Activated T-cell treated with anti-CD3 and anti-CD28 coated beads for 1 hour (primary cell): Measurements from ENCODE around the gene DTX3L.

Experiments
- DNase-seq: peaks from one replicate; pipeline ENCODE4 v3.0.0-alpha.2; 2020; ENCODE audit warnings: low read depth

Gene DTX3L

DNA sequence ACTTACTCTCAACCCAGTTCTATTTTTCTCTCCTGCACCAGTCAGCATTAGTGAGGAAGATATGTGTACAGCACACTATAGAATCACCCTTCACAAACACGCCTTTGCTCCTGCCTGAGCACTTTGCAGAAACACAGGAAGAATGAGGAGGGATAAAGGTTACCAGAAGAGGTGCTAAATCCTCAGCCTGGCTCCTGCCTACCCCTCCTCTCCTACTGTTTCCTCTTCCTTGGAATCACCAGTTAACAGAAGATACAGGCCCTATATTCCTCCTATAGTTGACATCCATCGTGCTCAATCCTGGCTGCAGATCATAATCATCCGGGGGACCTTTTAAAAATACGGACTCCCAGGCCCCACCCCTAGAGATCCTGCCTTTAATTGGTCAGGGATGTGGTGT is 42.2 kb downstream of the DTX3L start:
- no peak for DNase-seq

DNA sequence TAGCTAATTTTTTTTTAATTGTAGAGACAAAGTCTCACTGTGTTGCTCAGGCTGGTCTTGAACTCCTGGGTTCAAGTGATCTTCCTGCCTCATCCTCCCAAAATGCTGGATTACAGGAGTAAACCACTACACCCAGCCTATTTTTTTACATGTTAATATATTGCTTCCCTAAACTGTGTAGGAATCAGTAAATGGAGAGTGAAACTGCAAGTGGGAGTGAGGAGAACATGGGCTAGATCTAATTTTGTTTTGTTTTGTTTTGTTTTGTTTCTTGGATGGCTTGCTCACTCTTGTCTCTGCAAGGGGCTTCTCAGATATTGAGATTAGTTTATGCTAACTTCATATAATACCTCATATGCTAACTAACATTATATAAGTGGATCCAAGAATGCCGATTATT is 44.8 kb downstream of the DTX3L start:
- no peak for DNase-seq

DNA sequence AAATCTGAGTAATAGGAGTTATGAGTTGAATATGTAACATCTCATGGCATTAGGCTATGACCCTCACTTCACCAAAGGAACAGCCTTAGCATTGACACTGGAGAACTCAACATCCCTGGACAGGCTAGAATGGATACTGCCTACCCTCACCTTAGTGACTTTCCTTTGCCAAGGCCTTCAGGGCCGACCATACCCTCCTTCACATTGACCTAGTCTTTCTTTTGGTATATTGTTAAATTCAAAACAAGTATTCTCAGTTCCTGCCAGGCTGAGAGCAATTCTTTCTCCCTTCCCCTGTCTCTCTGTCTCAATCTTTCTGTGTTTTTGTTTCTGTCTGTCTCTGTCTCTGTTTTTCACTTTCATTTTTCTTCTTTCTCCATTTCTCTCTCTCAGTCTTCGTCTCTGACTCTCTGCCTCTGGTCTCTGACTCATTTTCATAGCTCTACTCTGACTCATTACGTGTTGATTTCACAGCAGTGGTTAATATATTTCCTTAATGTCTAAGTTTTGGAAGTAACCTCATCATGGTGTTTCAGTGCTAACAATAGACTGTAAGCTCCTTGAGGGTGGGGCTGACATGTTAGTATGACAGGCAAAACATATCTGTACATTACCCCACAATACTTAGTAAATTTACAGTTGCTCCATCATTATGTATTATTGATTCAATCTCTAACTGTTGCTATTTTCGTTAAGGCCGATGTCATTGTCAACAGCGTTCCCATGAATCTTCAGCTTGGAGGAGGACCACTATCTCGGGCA is 45.8 kb downstream of the DTX3L start:
- no peak for DNase-seq

DNA sequence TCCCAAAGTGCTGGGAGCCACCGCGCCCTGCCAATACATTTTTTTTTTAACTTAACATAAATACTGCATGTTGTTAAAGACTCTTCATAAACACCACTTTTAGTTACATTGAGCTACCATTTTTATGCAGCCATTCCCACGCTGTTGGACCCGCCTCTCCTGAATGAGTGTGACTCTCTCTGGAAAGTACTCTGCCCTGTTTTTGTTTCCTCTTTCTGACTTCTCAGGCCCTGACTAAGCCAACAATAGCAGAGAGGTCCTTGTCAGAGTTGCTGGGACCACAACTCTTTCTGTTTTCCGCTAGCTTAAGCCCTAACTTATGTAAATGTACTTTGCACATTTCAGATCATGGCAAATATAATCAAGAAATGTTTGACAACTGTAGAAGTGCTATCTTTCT is 48.6 kb downstream of the DTX3L start:
- DNase-seq: no peak

DNA sequence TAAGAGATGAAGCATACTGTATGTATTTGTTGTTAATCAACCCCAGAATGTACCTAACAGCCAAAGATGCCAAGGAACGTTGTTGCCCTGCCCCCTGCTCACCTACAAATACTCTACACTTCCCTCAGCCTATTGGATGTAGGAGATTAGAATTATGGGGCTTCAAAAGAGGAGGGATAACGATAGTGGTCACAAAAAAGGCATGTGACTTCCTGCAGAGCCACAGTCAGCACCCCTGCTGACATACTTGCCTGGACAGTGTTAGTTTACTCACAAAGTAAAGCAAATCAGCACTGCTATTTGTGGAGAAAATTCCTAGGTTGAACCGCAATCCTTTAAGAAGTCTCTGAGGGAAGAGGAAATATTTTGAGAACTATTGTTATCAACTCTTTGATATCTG is 51.2 kb downstream of the DTX3L start:
- DNase-seq: no peak

DNA sequence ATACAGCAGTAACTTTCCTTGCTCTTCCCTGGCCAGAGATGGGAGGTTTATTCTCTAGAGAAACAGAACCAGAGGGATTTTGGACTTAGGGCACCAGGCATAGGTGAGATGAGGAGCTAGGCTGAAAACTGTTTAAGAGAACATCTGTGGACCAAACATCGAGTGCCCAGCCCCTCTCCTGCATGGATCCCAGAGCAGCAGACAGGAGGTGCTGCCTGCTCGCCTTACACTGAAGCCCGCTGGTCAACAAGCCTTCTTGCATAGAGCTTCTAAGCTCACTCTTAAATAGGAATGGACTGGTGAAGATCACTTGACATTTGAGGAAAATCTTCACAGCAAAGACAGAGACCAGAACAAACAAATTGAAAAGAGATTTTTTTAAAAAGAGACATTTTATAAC is 54.5 kb downstream of the DTX3L start:
- no peak for DNase-seq

DNA sequence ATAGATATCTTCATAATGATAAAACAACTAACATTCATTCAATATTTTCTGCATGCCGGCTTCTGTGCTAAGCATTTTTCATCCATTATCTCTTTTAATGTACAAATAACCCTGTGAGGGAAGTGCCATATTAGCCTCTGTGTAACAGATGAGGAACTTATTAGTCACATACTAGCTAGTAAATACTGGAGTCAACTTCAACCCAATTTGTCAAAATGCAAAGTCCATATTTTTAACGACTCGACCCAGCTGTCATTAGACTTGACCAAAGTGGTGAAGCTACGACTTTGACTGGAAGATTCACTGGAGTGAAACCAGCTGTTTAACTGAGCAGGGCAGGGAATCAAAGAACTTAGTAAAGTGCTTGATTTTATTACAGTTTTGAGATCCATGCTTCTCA is 54.9 kb downstream of the DTX3L start:
- DNase-seq: no peak

DNA sequence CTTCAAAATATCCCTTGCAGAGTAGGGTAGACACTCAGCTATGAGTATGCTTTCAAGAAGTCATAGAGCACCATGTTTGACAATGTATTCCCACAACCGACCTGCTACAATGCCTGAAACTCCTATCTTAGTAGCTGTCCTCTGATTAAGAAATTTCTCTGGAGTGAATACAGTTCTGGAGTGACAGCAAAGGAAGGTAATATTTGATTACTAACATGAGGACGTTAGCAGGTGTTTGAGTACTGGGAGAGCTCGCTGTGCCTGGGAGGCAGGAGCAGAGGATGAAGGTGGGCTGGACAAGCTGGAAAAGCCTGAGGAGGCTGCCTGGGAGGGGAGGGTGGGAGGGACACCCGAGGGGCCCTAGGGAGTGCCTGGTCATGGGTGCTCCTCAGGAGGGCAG is 56.3 kb downstream of the DTX3L start:
- DNase-seq: no peak

DNA sequence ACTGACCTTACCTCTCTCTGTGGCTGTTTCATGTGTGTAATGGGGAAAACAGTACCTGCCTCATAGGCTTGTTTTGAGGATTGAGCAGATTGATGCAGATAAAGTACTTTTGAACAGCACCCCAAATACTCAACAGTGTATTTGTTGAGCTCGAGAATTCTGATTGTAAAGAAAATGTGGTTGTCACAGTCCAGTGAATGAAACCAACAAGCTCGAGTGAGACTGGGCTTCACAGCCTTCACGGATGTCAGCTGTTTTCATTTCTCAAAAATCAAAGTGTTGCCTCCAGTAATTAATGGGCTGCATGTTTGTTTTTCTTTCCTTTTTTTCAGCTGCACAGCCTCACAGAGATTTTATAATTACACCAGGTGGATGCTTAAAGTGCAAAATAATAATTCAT is 57.0 kb downstream of the DTX3L start:
- DNase-seq: no peak

DNA sequence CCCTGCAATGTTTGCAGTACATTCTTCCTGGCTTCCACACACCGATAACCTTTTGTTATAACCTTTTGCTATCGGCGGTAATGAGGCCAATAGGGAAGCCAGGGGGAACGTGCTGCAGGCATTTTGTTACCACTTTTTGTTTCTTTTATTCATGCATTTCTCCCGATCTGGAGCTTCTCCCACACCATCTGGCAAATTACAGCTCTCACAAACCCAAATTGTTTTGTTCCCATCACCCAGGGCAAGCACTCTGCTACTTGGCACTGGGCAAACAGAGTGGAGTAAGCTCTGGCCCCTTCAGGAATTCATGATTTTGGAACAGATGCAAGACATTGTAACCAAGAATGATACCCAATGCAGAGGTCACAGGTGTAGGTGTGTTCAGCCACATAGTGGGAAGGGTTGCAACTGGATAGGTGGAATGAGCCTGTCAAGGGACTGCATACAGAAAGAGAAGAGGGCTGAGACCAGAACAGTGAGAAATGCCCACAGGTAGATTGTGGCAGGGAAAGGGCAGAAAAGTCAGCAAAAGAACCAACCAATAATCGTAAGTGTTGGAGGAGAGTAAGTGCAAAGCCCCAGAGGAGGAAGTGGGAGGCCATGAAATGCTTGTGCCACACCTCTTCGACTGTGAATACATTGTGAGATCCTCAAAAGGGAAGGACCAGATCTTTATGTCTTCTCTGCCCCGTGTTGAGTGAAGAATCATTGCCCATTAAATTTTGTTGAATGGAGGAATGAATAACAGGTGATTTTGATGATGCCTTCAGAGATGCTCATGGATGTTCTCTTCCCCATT is 59.1 kb downstream of the DTX3L start:
- DNase-seq: no peak
